GM23338 (cell line): Measurements from ENCODE around the gene MYF5. TPM values are rescaled to one million over a fixed set of nuclear protein-coding genes. Genes with fewer than 3 reads are reported as not detected.

ENCODE experiments used
- ATAC-seq: fragments of 200-7000 bp; cut with Tn5 transposase; 3 replicates; pipeline ENCODE4 v1.9.1; 2020
- DNase-seq: peaks from one replicate; pipeline ENCODE4 v3.0.0-alpha.2; 2015; ENCODE audit warnings: low spot score
- H2AFZ ChIP-seq: fragments of 200-600 bp; sonication (generic); 2 replicates; pipeline ENCODE4 v1.8.0; 2016; ENCODE audit warnings: antibody characterized with exemption, mild to moderate bottlenecking, moderate library complexity
- H3F3A ChIP-seq: fragments of 200-600 bp; sonication (generic); replicated peaks from 2 replicates; pipeline ENCODE4 v1.8.0; 2017; ENCODE audit warnings: antibody characterized with exemption, mixed run types, low read depth
- H3K27ac ChIP-seq: fragments of 200-600 bp; sonication (generic); 2 replicates; pipeline ENCODE4 v1.6.1; 2016; ENCODE audit warnings: low read depth
- H3K27me3 ChIP-seq: fragments of 200-600 bp; sonication (generic); 2 replicates; pipeline ENCODE4 v1.8.0; 2016; ENCODE audit warnings: mild to moderate bottlenecking, mixed run types, moderate library complexity; ENCODE audit not compliant: insufficient read depth
- H3K36me3 ChIP-seq: fragments of 200-600 bp; sonication (generic); 2 replicates; pipeline ENCODE4 v1.8.0; 2016; ENCODE audit warnings: mild to moderate bottlenecking; ENCODE audit not compliant: insufficient read depth
- H3K4me1 ChIP-seq: fragments of 200-600 bp; sonication (generic); 2 replicates; pipeline ENCODE4 v1.8.0; 2016; ENCODE audit warnings: mild to moderate bottlenecking, moderate library complexity; ENCODE audit not compliant: insufficient read depth
- H3K4me2 ChIP-seq: fragments of 200-600 bp; sonication (generic); 2 replicates; pipeline ENCODE4 v1.7.1; 2017; ENCODE audit warnings: mixed run types
- H3K4me3 ChIP-seq: fragments of 200-600 bp; sonication (generic); 2 replicates; pipeline ENCODE4 v1.6.1; 2016; ENCODE audit warnings: mixed run types
- H3K79me2 ChIP-seq: fragments of 200-600 bp; sonication (generic); replicated peaks from 2 replicates; pipeline ENCODE4 v1.8.0; 2017; ENCODE audit warnings: mild to moderate bottlenecking; ENCODE audit not compliant: insufficient read depth
- H3K9me2 ChIP-seq: fragments of 200-600 bp; sonication (generic); 2 replicates; pipeline ENCODE4 v1.8.0; 2017; ENCODE audit not compliant: insufficient read depth
- H4K20me1 ChIP-seq: fragments of 200-600 bp; sonication (generic); replicated peaks from 2 replicates; pipeline ENCODE4 v1.8.0; 2017; ENCODE audit warnings: mild to moderate bottlenecking; ENCODE audit not compliant: insufficient read depth
- H3K27ac Mint-ChIP-seq: 2 replicates; pipeline ENCODE4 v1.8.0; 2020; ENCODE audit warnings: inconsistent platforms, mild to moderate bottlenecking, moderate library complexity, mixed read lengths
- H3K27me3 Mint-ChIP-seq: 3 replicates; pipeline ENCODE4 v1.8.0; 2022; ENCODE audit warnings: low read depth, mild to moderate bottlenecking, moderate library complexity, mixed read lengths, inconsistent platforms; ENCODE audit not compliant: insufficient read depth, poor library complexity
- H3K36me3 Mint-ChIP-seq: 3 replicates; pipeline ENCODE4 v1.8.0; 2021; ENCODE audit warnings: low read depth, mild to moderate bottlenecking, inconsistent platforms, moderate library complexity, mixed read lengths
- H3K4me1 Mint-ChIP-seq: 3 replicates; pipeline ENCODE4 v1.8.0; 2020; ENCODE audit warnings: mild to moderate bottlenecking, inconsistent platforms, mixed read lengths
- H3K4me3 Mint-ChIP-seq: 3 replicates; pipeline ENCODE4 v1.8.0; 2021; ENCODE audit warnings: moderate library complexity, mild to moderate bottlenecking, inconsistent platforms, mixed read lengths
- H3K9me3 Mint-ChIP-seq: 3 replicates; pipeline ENCODE4 v1.8.0; 2020; ENCODE audit warnings: moderate library complexity, mild to moderate bottlenecking, inconsistent platforms, mixed read lengths
- CREB1 ChIP-seq: fragments of 250-450 bp; sonication (Bioruptor Pico); IDR thresholded peaks from 2 replicates; pipeline ENCODE4 v1.5.0; 2020; ENCODE audit warnings: low read depth, mild to moderate bottlenecking, moderate library complexity
- CTCF ChIP-seq, 2 experiments: fragments of 200-600 bp in 1 of 2; sonication (generic) in 1 of 2; conservative IDR thresholded peaks; 2 replicates each; pipeline versions ENCODE4 v1.5.1 to v1.6.1; 2016 to 2017; ENCODE audit warnings: antibody characterized with exemption in 2 of 2, low read depth in 2 of 2, mild to moderate bottlenecking in 2 of 2, moderate library complexity in 1 of 2
- EZH2phosphoT487 ChIP-seq: fragments of 200-600 bp; sonication (generic); IDR thresholded peaks from one replicate; pipeline ENCODE4 v1.8.1; 2018; ENCODE audit warnings: antibody characterized with exemption; ENCODE audit not compliant: unreplicated experiment
- JUNB ChIP-seq: IDR thresholded peaks from one replicate; pipeline ENCODE4 v1.6.1; 2016; ENCODE audit warnings: antibody characterized with exemption; ENCODE audit not compliant: unreplicated experiment
- POLR2AphosphoS5 ChIP-seq: IDR thresholded peaks from 2 replicates; pipeline ENCODE4 v1.6.1; 2016; ENCODE audit warnings: antibody characterized with exemption, low read depth
- REST ChIP-seq: IDR thresholded peaks from one replicate; pipeline ENCODE4 v1.6.1; 2018; ENCODE audit warnings: antibody characterized with exemption; ENCODE audit not compliant: unreplicated experiment
- STAT1 ChIP-seq: IDR thresholded peaks from one replicate; pipeline ENCODE4 v1.6.1; 2016; ENCODE audit warnings: antibody characterized with exemption; ENCODE audit not compliant: unreplicated experiment
- ZNF331 ChIP-seq: fragments of 250-450 bp; sonication (Bioruptor Pico); IDR thresholded peaks from 2 replicates; pipeline ENCODE4 v1.5.0; 2020; ENCODE audit warnings: low read depth, mild to moderate bottlenecking, moderate library complexity
- polyA plus RNA-seq: library from polyadenylated mRNA; unstranded; fragments of >200 nt; fragmentation: Nextera tagmentation; extraction: Ambion mirVana; gene quantifications from 2 replicates; pipeline ENCODE4 v1.2.1, GENCODE V29; 2016
- total RNA-seq: library from RNA; depleted of rRNA; stranded (reverse); fragments of >200 nt; shearing (Covaris generic); gene quantifications from 2 replicates; pipeline ENCODE4 v1.2.3, GENCODE V29; 2014
- TF ChIP-seq, protein P1 (sequence below): IDR thresholded peaks from 2 replicates; pipeline ENCODE4 v1.6.1; 2016; ENCODE audit warnings: antibody characterized with exemption

The MYF5 gene
- total and polyA plus RNA-seq, 2 experiments from 2014 or later: not detected

- H3K27me3 Mint-ChIP-seq: no peaks in the 10 kb centered on the region
- H3K36me3 Mint-ChIP-seq: no peaks in the 10 kb centered on the region
Observed at GRCh38 chr12:80676856-80677255, 39.9 kb upstream of the MYF5 start.

DNA sequence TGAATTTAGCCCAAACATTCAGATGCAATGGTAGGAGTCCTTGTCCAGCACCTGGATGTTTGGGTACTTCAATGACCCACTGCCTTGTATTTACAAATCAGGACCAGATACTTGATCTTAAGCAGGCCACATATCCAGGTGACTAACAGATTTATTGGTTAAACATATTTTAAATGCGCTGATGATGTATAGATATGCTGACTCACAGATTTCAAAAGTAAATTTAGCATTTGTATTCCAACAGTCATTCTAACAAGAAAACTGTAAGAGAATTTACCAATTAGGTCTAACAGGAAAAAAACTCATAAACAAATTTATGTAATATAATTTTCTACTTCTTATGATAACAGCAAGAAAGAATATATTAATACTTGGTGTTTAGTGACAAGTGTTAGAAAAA, 38.7 kb upstream of the MYF5 start:
- H3K79me2 ChIP-seq: no peaks in the 10 kb centered on the region
- 0 out of 2 replicates have a peak, but pooled peaks cover 4% of the 10 kb centered on the region for H3K4me1 ChIP-seq
- H2AFZ ChIP-seq: no peak overlapping the region
- H3K27ac ChIP-seq: no peak overlapping the region
- Mint-ChIP-seq H3K4me3 (no peak overlapping the region), H3K27me3 (no peaks in the 10 kb centered on the region), H3K9me3 (no peaks in the 10 kb centered on the region), H3K27ac (no peak overlapping the region), H3K36me3 (no peaks in the 10 kb centered on the region), H3K4me1 (peaks cover 7% of the 10 kb centered on the region)
- no peaks in the 10 kb centered on the region for H3F3A ChIP-seq
- H4K20me1 ChIP-seq: no peaks in the 10 kb centered on the region
- DNase-seq (no peak), ATAC-seq (no peak)
- no peaks in the 10 kb centered on the region for H3K9me2 ChIP-seq
- no peaks in the 10 kb centered on the region for H3K27me3 ChIP-seq
- no peak overlapping the region for H3K4me3 ChIP-seq
- no peaks in the 10 kb centered on the region for H3K36me3 ChIP-seq
- no peak overlapping the region for H3K4me2 ChIP-seq
- no peak for TF ChIP-seq ZNF331 (CRISPR knock-in tag)
- no peak for TF ChIP-seq POLR2AphosphoS5
- no peak for TF ChIP-seq EZH2phosphoT487
- no peak for TF ChIP-seq CREB1 (CRISPR knock-in tag)
- TF ChIP-seq JUNB: no peak
- TF ChIP-seq STAT1: no peak
- TF ChIP-seq CTCF (conservative IDR thresholded peaks at IDR 0.05; ENCODE audit: low read depth in 2 of 2): no peak
- TF ChIP-seq, protein P1, sequence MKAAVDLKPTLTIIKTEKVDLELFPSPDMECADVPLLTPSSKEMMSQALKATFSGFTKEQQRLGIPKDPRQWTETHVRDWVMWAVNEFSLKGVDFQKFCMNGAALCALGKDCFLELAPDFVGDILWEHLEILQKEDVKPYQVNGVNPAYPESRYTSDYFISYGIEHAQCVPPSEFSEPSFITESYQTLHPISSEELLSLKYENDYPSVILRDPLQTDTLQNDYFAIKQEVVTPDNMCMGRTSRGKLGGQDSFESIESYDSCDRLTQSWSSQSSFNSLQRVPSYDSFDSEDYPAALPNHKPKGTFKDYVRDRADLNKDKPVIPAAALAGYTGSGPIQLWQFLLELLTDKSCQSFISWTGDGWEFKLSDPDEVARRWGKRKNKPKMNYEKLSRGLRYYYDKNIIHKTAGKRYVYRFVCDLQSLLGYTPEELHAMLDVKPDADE: no peak

More at GRCh38 chr12:80676856-80677255, 39.9 kb upstream of the MYF5 start:
- Histone ChIP-seq H3K27me3 (no peaks in the 10 kb centered on the region), H3K4me3 (no peak overlapping the region), H3K36me3 (no peaks in the 10 kb centered on the region), H3K4me1 (no peaks in the 10 kb centered on the region), H3K9me2 (no peaks in the 10 kb centered on the region), H3K27ac (no peak overlapping the region), H3K79me2 (no peaks in the 10 kb centered on the region), H4K20me1 (no peaks in the 10 kb centered on the region), H3K4me2 (no peak overlapping the region), H3F3A (no peaks in the 10 kb centered on the region), H2AFZ (no peak overlapping the region)
- ATAC-seq (no peak), DNase-seq (no peak)
- no peak overlapping the region for H3K4me3 Mint-ChIP-seq
- H3K9me3 Mint-ChIP-seq: no peaks in the 10 kb centered on the region
- TF ChIP-seq POLR2AphosphoS5 (no peak), REST (no peak), STAT1 (no peak), EZH2phosphoT487 (no peak)
- TF ChIP-seq, protein P1: no peak
- H3K4me1 Mint-ChIP-seq: peaks cover 2% of the 10 kb centered on the region; the same call in 2 of the 3 replicates
- no peak overlapping the region for H3K27ac Mint-ChIP-seq
